Measurements from ENCODE around the gene NLGN1.

The NLGN1 gene

GRCh38 chr3:174061731-174062130 lies 664.2 kb downstream of the NLGN1 start:
- Histone ChIP-seq H3K27me3 (ENCODE audit: insufficient read depth, low read length) (no peaks in the 10 kb centered on the region), H3K9me3 (ENCODE audit: low read length) (no peaks in the 10 kb centered on the region), H3K4me1 (ENCODE audit: insufficient read depth, low read length, severe bottlenecking) (no peaks in the 10 kb centered on the region), H3K79me2 (ENCODE audit: insufficient read depth, low read length) (no peaks in the 10 kb centered on the region), H3K36me3 (ENCODE audit: insufficient read depth, low read length) (no peaks in the 10 kb centered on the region), H3K9ac (ENCODE audit: low read length) (no peak overlapping the region), H3F3A (ENCODE audit: insufficient read depth, low read length) (no peaks in the 10 kb centered on the region), H3K9me2 (ENCODE audit: low read depth, low read length) (no peaks in the 10 kb centered on the region), H3K27ac (ENCODE audit: low read depth, low read length, poor library complexity, severe bottlenecking) (no peak overlapping the region), H3K4me2 (ENCODE audit: low read length) (no peak overlapping the region), H4K20me1 (ENCODE audit: insufficient read depth, low read length) (no peaks in the 10 kb centered on the region), H2AFZ (ENCODE audit: low read length) (no peak overlapping the region), H3K4me3 (ENCODE audit: low read depth, low read length, poor library complexity, severe bottlenecking) (no peak overlapping the region)
- TF ChIP-seq CTCF (IDR thresholded peaks at IDR 0.05; ENCODE audit: low read length), result no peak
- no peak for TF ChIP-seq EZH2 (IDR thresholded peaks at IDR 0.05; ENCODE audit: borderline replicate concordance, low read length)

DNA sequence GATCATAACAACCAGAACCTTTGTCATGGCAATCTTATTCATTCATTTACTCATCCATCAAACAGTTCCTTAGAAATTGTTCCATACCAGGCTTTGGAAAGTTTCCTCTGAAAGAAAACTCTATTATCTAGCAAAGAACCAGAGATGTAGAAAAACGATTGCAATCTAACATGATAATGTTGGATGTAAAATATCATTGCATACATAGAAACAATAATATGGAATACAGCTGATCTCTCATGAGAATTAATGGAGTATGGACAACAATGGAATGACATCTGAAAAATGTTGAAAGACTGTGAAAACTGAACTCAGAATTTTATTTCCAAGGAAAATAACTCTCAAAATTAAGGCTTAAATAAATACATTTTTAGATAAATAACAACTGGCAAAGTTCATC lies 665.4 kb downstream of the NLGN1 start:
- no peak for TF ChIP-seq CTCF (IDR thresholded peaks at IDR 0.05; ENCODE audit: low read length)
- TF ChIP-seq EZH2 (IDR thresholded peaks at IDR 0.05; ENCODE audit: borderline replicate concordance, low read length), result no peak

GRCh38 chr3:174068035-174068434 lies 670.5 kb downstream of the NLGN1 start:
- no peaks in the 10 kb centered on the region for H3K79me2 ChIP-seq (ENCODE audit: insufficient read depth, low read length)
- H3K9me3 ChIP-seq (ENCODE audit: low read length), result no peaks in the 10 kb centered on the region
- no peak overlapping the region for H3K9ac ChIP-seq (ENCODE audit: low read length)
- H3K9me2 ChIP-seq (ENCODE audit: low read depth, low read length), result no peaks in the 10 kb centered on the region
- H3K36me3 ChIP-seq (ENCODE audit: insufficient read depth, low read length), result no peaks in the 10 kb centered on the region
- no peaks in the 10 kb centered on the region for H3K27me3 ChIP-seq (ENCODE audit: insufficient read depth, low read length)
- no peaks in the 10 kb centered on the region for H4K20me1 ChIP-seq (ENCODE audit: insufficient read depth, low read length)
- no peak overlapping the region for H3K4me2 ChIP-seq (ENCODE audit: low read length)
- TF ChIP-seq EZH2 (IDR thresholded peaks at IDR 0.05; ENCODE audit: borderline replicate concordance, low read length), result no peak
- TF ChIP-seq CTCF (IDR thresholded peaks at IDR 0.05; ENCODE audit: low read length), result no peak
- no peaks in the 10 kb centered on the region for H3F3A ChIP-seq (ENCODE audit: insufficient read depth, low read length)
- no peak overlapping the region for H3K4me3 ChIP-seq (ENCODE audit: low read depth, low read length, poor library complexity, severe bottlenecking)
- no peak overlapping the region for H2AFZ ChIP-seq (ENCODE audit: low read length)
- no peak overlapping the region for H3K27ac ChIP-seq (ENCODE audit: low read depth, low read length, poor library complexity, severe bottlenecking)
- H3K4me1 ChIP-seq (ENCODE audit: insufficient read depth, low read length, severe bottlenecking), result no peaks in the 10 kb centered on the region

More for the DNA sequence above, 665.4 kb downstream of the NLGN1 start:
- no peaks in the 10 kb centered on the region for H3K9me3 ChIP-seq (ENCODE audit: low read length)
- H3F3A ChIP-seq (ENCODE audit: insufficient read depth, low read length), result no peaks in the 10 kb centered on the region
- H3K4me1 ChIP-seq (ENCODE audit: insufficient read depth, low read length, severe bottlenecking), result no peaks in the 10 kb centered on the region
- no peak overlapping the region for H3K4me3 ChIP-seq (ENCODE audit: low read depth, low read length, poor library complexity, severe bottlenecking)
- no peaks in the 10 kb centered on the region for H3K79me2 ChIP-seq (ENCODE audit: insufficient read depth, low read length)
- no peaks in the 10 kb centered on the region for H3K27me3 ChIP-seq (ENCODE audit: insufficient read depth, low read length)
- H3K27ac ChIP-seq (ENCODE audit: low read depth, low read length, poor library complexity, severe bottlenecking), result no peak overlapping the region
- H3K9me2 ChIP-seq (ENCODE audit: low read depth, low read length), result no peaks in the 10 kb centered on the region
- H3K9ac ChIP-seq (ENCODE audit: low read length), result no peak overlapping the region
- H4K20me1 ChIP-seq (ENCODE audit: insufficient read depth, low read length), result no peaks in the 10 kb centered on the region
- no peaks in the 10 kb centered on the region for H3K36me3 ChIP-seq (ENCODE audit: insufficient read depth, low read length)
- no peak overlapping the region for H2AFZ ChIP-seq (ENCODE audit: low read length)
- H3K4me2 ChIP-seq (ENCODE audit: low read length), result no peak overlapping the region

Measured in OCI-LY1 (cell line).